HepG2 (cell line): ENCODE data around the gene LRIG1. TPM values are rescaled to one million over a fixed set of nuclear protein-coding genes. Genes with fewer than 3 reads are reported as not detected.

Experiments
- AFF4 ChIP-seq: sonication (generic); formaldehyde crosslinking; IDR thresholded peaks from 2 replicates; pipeline ENCODE4 v1.4.0; 2020; ENCODE audit warnings: missing genetic modification reagents
- CSRNP2 ChIP-seq: sonication (generic); formaldehyde crosslinking; conservative IDR thresholded peaks from 2 replicates; pipeline ENCODE4 v1.8.0; 2022; ENCODE audit warnings: low read depth, missing genetic modification reagents
- FOXO1 ChIP-seq: sonication (generic); formaldehyde crosslinking; IDR thresholded peaks from 2 replicates; pipeline ENCODE4 v1.4.0; 2020; ENCODE audit warnings: missing genetic modification reagents
- HNF1B ChIP-seq: sonication (generic); formaldehyde crosslinking; IDR thresholded peaks from 2 replicates; pipeline ENCODE4 v1.5.1; 2020; ENCODE audit warnings: mild to moderate bottlenecking, moderate library complexity, missing genetic modification reagents
- PRDM4 ChIP-seq: sonication (generic); formaldehyde crosslinking; IDR thresholded peaks from 2 replicates; pipeline ENCODE4 v1.9.0; 2021; ENCODE audit warnings: missing genetic modification reagents, borderline replicate concordance
- SAP130 ChIP-seq: IDR thresholded peaks from 2 replicates; pipeline ENCODE4 v1.6.1; 2016; ENCODE audit warnings: low read depth
- TEF ChIP-seq: sonication (generic); formaldehyde crosslinking; IDR thresholded peaks from 2 replicates; pipeline ENCODE4 v1.5.0; 2020; ENCODE audit warnings: missing genetic modification reagents
- TERF1 ChIP-seq: sonication (generic); formaldehyde crosslinking; IDR thresholded peaks from 2 replicates; pipeline ENCODE4 v1.8.0; 2022; ENCODE audit warnings: mild to moderate bottlenecking, missing genetic modification reagents, moderate library complexity
- ZFP36 ChIP-seq: fragments of 150-350 bp; IDR thresholded peaks from 2 replicates; pipeline ENCODE4 v1.6.1; 2018; ENCODE audit warnings: borderline replicate concordance, low read length, low read depth; ENCODE audit not compliant: partially characterized antibody
- ZFYVE20 ChIP-seq: sonication (generic); formaldehyde crosslinking; IDR thresholded peaks from 2 replicates; pipeline ENCODE4 v1.8.0; 2023; ENCODE audit warnings: low read depth, mild to moderate bottlenecking, moderate library complexity, missing genetic modification reagents, borderline replicate concordance
- ZNF281 ChIP-seq: sonication (generic); formaldehyde crosslinking; IDR thresholded peaks from 2 replicates; pipeline ENCODE4 v1.4.0; 2020; ENCODE audit warnings: missing genetic modification reagents, borderline replicate concordance
- ZNF564 ChIP-seq: sonication (generic); formaldehyde crosslinking; IDR thresholded peaks from 2 replicates; pipeline ENCODE4 v1.8.1; 2023; ENCODE audit warnings: mild to moderate bottlenecking, missing genetic modification reagents
- ZNF790 ChIP-seq: sonication (generic); formaldehyde crosslinking; IDR thresholded peaks from 2 replicates; pipeline ENCODE4 v1.8.0; 2022; ENCODE audit warnings: missing genetic modification reagents, mild to moderate bottlenecking, borderline replicate concordance
- ZSCAN22 ChIP-seq: sonication (generic); formaldehyde crosslinking; IDR thresholded peaks from 2 replicates; pipeline ENCODE4 v1.4.0; 2020; ENCODE audit warnings: mild to moderate bottlenecking, missing genetic modification reagents
- polyA plus RNA-seq, 8 experiments: library from polyadenylated mRNA; depleted of rRNA in 3 of 8; stranded (reverse) in 7 of 8; unstranded in 1 of 8; fragments of >200 nt; fragmentation: Illumina TruSeq in 4 of 8; extraction: Trizol in 4 of 8; gene quantifications; 2 replicates each; pipeline versions ENCODE4 v1.2.1 to v1.2.3, GENCODE V29; 2011 to 2016; ENCODE audit warnings: low read depth in 4 of 8, missing spikeins in 1 of 8, mixed read lengths in 1 of 8; ENCODE audit not compliant: insufficient read depth in 1 of 8
- total RNA-seq, 5 experiments: library from RNA; depleted of rRNA; stranded (reverse); fragments of >200 nt; fragmentation: Illumina TruSeq; extraction: Trizol; gene quantifications; 2 replicates each; pipeline ENCODE4 v1.2.3, GENCODE V29; 2016; ENCODE audit warnings: low read depth in 1 of 5

LRIG1 gene
- total and polyA plus RNA-seq, 2 of the 13 experiments (the other 11 are each of a cell fraction or from before 2014, with no cell fraction given): 17.8 to 24.8 TPM

GRCh38 chr3:66482018-66482404 lies 18.8 kb downstream of the LRIG1 start (continued):
- TF ChIP-seq HNF1B (CRISPR knock-in tag): 0 out of 2 replicates have a peak, but pooled peaks have one; percentile 21
- no peak for TF ChIP-seq ZFP36
- TF ChIP-seq TERF1 (CRISPR knock-in tag): no peak
- TF ChIP-seq SAP130 (CRISPR knock-in tag): peak; percentile 3; the same call in 1 of the 2 replicates
- no peak for TF ChIP-seq PRDM4 (CRISPR knock-in tag)
- TF ChIP-seq ZNF790: no peak
- no peak for TF ChIP-seq ZFYVE20
- no peak for TF ChIP-seq TEF
- no peak for TF ChIP-seq ZNF281 (CRISPR knock-in tag)
- TF ChIP-seq FOXO1 (CRISPR knock-in tag): no peak; the same call in 1 of the 2 replicates
- no peak for TF ChIP-seq ZNF564
- no peak for TF ChIP-seq CSRNP2 (CRISPR knock-in tag)
- no peak for TF ChIP-seq ZSCAN22 (CRISPR knock-in tag)
- TF ChIP-seq AFF4 (CRISPR knock-in tag): no peak
